GM23338 (cell line): Measurements from ENCODE around the gene PTPRQ. TPM values are rescaled to one million over a fixed set of nuclear protein-coding genes. Genes with fewer than 3 reads are reported as not detected.

ENCODE experiments used
- ATAC-seq: fragments of 200-7000 bp; cut with Tn5 transposase; 3 replicates; pipeline ENCODE4 v1.9.1; 2020
- DNase-seq: peaks from one replicate; pipeline ENCODE4 v3.0.0-alpha.2; 2015; ENCODE audit warnings: low spot score
- H2AFZ ChIP-seq: fragments of 200-600 bp; sonication (generic); 2 replicates; pipeline ENCODE4 v1.8.0; 2016; ENCODE audit warnings: antibody characterized with exemption, mild to moderate bottlenecking, moderate library complexity
- H3F3A ChIP-seq: fragments of 200-600 bp; sonication (generic); replicated peaks from 2 replicates; pipeline ENCODE4 v1.8.0; 2017; ENCODE audit warnings: antibody characterized with exemption, mixed run types, low read depth
- H3K27ac ChIP-seq: fragments of 200-600 bp; sonication (generic); 2 replicates; pipeline ENCODE4 v1.6.1; 2016; ENCODE audit warnings: low read depth
- H3K27me3 ChIP-seq: fragments of 200-600 bp; sonication (generic); 2 replicates; pipeline ENCODE4 v1.8.0; 2016; ENCODE audit warnings: mild to moderate bottlenecking, mixed run types, moderate library complexity; ENCODE audit not compliant: insufficient read depth
- H3K36me3 ChIP-seq: fragments of 200-600 bp; sonication (generic); 2 replicates; pipeline ENCODE4 v1.8.0; 2016; ENCODE audit warnings: mild to moderate bottlenecking; ENCODE audit not compliant: insufficient read depth
- H3K4me1 ChIP-seq: fragments of 200-600 bp; sonication (generic); 2 replicates; pipeline ENCODE4 v1.8.0; 2016; ENCODE audit warnings: mild to moderate bottlenecking, moderate library complexity; ENCODE audit not compliant: insufficient read depth
- H3K4me2 ChIP-seq: fragments of 200-600 bp; sonication (generic); 2 replicates; pipeline ENCODE4 v1.7.1; 2017; ENCODE audit warnings: mixed run types
- H3K4me3 ChIP-seq: fragments of 200-600 bp; sonication (generic); 2 replicates; pipeline ENCODE4 v1.6.1; 2016; ENCODE audit warnings: mixed run types
- H3K79me2 ChIP-seq: fragments of 200-600 bp; sonication (generic); replicated peaks from 2 replicates; pipeline ENCODE4 v1.8.0; 2017; ENCODE audit warnings: mild to moderate bottlenecking; ENCODE audit not compliant: insufficient read depth
- H3K9me2 ChIP-seq: fragments of 200-600 bp; sonication (generic); 2 replicates; pipeline ENCODE4 v1.8.0; 2017; ENCODE audit not compliant: insufficient read depth
- H4K20me1 ChIP-seq: fragments of 200-600 bp; sonication (generic); replicated peaks from 2 replicates; pipeline ENCODE4 v1.8.0; 2017; ENCODE audit warnings: mild to moderate bottlenecking; ENCODE audit not compliant: insufficient read depth
- H3K27ac Mint-ChIP-seq: 2 replicates; pipeline ENCODE4 v1.8.0; 2020; ENCODE audit warnings: inconsistent platforms, mild to moderate bottlenecking, moderate library complexity, mixed read lengths
- H3K27me3 Mint-ChIP-seq: 3 replicates; pipeline ENCODE4 v1.8.0; 2022; ENCODE audit warnings: low read depth, mild to moderate bottlenecking, moderate library complexity, mixed read lengths, inconsistent platforms; ENCODE audit not compliant: insufficient read depth, poor library complexity
- H3K36me3 Mint-ChIP-seq: 3 replicates; pipeline ENCODE4 v1.8.0; 2021; ENCODE audit warnings: low read depth, mild to moderate bottlenecking, inconsistent platforms, moderate library complexity, mixed read lengths
- H3K4me1 Mint-ChIP-seq: 3 replicates; pipeline ENCODE4 v1.8.0; 2020; ENCODE audit warnings: mild to moderate bottlenecking, inconsistent platforms, mixed read lengths
- H3K4me3 Mint-ChIP-seq: 3 replicates; pipeline ENCODE4 v1.8.0; 2021; ENCODE audit warnings: moderate library complexity, mild to moderate bottlenecking, inconsistent platforms, mixed read lengths
- H3K9me3 Mint-ChIP-seq: 3 replicates; pipeline ENCODE4 v1.8.0; 2020; ENCODE audit warnings: moderate library complexity, mild to moderate bottlenecking, inconsistent platforms, mixed read lengths
- CREB1 ChIP-seq: fragments of 250-450 bp; sonication (Bioruptor Pico); IDR thresholded peaks from 2 replicates; pipeline ENCODE4 v1.5.0; 2020; ENCODE audit warnings: low read depth, mild to moderate bottlenecking, moderate library complexity
- ETS1 ChIP-seq: IDR thresholded peaks from 2 replicates; pipeline ENCODE4 v1.6.1; 2016; ENCODE audit warnings: antibody characterized with exemption
- EZH2 ChIP-seq: fragments of 200-600 bp; sonication (generic); IDR thresholded peaks from one replicate; pipeline ENCODE4 v1.8.0; 2017; ENCODE audit warnings: antibody characterized with exemption, mild to moderate bottlenecking, low read depth; ENCODE audit not compliant: unreplicated experiment
- JUNB ChIP-seq: IDR thresholded peaks from one replicate; pipeline ENCODE4 v1.6.1; 2016; ENCODE audit warnings: antibody characterized with exemption; ENCODE audit not compliant: unreplicated experiment
- NANOG ChIP-seq: IDR thresholded peaks from 2 replicates; pipeline ENCODE4 v1.6.1; 2016; ENCODE audit warnings: antibody characterized with exemption, borderline replicate concordance
- POLR2AphosphoS5 ChIP-seq: IDR thresholded peaks from 2 replicates; pipeline ENCODE4 v1.6.1; 2016; ENCODE audit warnings: antibody characterized with exemption, low read depth
- ZNF114 ChIP-seq: fragments of 250-450 bp; sonication (Bioruptor Pico); IDR thresholded peaks from 2 replicates; pipeline ENCODE4 v1.5.0; 2020; ENCODE audit warnings: mild to moderate bottlenecking, moderate library complexity
- ZNF331 ChIP-seq: fragments of 250-450 bp; sonication (Bioruptor Pico); IDR thresholded peaks from 2 replicates; pipeline ENCODE4 v1.5.0; 2020; ENCODE audit warnings: low read depth, mild to moderate bottlenecking, moderate library complexity
- long read RNA-seq: library from polyadenylated mRNA; unstranded; transcript quantifications from one replicate; pipeline ENCODE4 v2.0.0, GENCODE V29; 2020; ENCODE audit not compliant: unreplicated experiment
- polyA plus RNA-seq: library from polyadenylated mRNA; unstranded; fragments of >200 nt; fragmentation: Nextera tagmentation; extraction: Ambion mirVana; gene quantifications from 2 replicates; pipeline ENCODE4 v1.2.1, GENCODE V29; 2016
- total RNA-seq: library from RNA; depleted of rRNA; stranded (reverse); fragments of >200 nt; shearing (Covaris generic); gene quantifications from 2 replicates; pipeline ENCODE4 v1.2.3, GENCODE V29; 2014; rRNA removed
- TF ChIP-seq, protein P1 (sequence below), 2 experiments: fragments of 200-600 bp in 1 of 2; sonication (generic) in 1 of 2; conservative IDR thresholded peaks; 2 replicates each; pipeline versions ENCODE4 v1.5.1 to v1.6.1; 2016 to 2017; ENCODE audit warnings: antibody characterized with exemption in 2 of 2, low read depth in 2 of 2, mild to moderate bottlenecking in 2 of 2, moderate library complexity in 1 of 2
- TF ChIP-seq, protein P2 (sequence below): IDR thresholded peaks from one replicate; pipeline ENCODE4 v1.6.1; 2018; ENCODE audit warnings: antibody characterized with exemption; ENCODE audit not compliant: unreplicated experiment

PTPRQ gene, protein sequence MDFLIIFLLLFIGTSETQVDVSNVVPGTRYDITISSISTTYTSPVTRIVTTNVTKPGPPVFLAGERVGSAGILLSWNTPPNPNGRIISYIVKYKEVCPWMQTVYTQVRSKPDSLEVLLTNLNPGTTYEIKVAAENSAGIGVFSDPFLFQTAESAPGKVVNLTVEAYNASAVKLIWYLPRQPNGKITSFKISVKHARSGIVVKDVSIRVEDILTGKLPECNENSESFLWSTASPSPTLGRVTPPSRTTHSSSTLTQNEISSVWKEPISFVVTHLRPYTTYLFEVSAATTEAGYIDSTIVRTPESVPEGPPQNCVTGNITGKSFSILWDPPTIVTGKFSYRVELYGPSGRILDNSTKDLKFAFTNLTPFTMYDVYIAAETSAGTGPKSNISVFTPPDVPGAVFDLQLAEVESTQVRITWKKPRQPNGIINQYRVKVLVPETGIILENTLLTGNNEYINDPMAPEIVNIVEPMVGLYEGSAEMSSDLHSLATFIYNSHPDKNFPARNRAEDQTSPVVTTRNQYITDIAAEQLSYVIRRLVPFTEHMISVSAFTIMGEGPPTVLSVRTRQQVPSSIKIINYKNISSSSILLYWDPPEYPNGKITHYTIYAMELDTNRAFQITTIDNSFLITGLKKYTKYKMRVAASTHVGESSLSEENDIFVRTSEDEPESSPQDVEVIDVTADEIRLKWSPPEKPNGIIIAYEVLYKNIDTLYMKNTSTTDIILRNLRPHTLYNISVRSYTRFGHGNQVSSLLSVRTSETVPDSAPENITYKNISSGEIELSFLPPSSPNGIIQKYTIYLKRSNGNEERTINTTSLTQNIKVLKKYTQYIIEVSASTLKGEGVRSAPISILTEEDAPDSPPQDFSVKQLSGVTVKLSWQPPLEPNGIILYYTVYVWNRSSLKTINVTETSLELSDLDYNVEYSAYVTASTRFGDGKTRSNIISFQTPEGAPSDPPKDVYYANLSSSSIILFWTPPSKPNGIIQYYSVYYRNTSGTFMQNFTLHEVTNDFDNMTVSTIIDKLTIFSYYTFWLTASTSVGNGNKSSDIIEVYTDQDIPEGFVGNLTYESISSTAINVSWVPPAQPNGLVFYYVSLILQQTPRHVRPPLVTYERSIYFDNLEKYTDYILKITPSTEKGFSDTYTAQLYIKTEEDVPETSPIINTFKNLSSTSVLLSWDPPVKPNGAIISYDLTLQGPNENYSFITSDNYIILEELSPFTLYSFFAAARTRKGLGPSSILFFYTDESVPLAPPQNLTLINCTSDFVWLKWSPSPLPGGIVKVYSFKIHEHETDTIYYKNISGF (N-terminal part only)
- not detected in 2 replicates for total RNA-seq
- polyA plus RNA-seq = not detected in 2 replicates
- long read RNA-seq = 0 reads

DNA sequence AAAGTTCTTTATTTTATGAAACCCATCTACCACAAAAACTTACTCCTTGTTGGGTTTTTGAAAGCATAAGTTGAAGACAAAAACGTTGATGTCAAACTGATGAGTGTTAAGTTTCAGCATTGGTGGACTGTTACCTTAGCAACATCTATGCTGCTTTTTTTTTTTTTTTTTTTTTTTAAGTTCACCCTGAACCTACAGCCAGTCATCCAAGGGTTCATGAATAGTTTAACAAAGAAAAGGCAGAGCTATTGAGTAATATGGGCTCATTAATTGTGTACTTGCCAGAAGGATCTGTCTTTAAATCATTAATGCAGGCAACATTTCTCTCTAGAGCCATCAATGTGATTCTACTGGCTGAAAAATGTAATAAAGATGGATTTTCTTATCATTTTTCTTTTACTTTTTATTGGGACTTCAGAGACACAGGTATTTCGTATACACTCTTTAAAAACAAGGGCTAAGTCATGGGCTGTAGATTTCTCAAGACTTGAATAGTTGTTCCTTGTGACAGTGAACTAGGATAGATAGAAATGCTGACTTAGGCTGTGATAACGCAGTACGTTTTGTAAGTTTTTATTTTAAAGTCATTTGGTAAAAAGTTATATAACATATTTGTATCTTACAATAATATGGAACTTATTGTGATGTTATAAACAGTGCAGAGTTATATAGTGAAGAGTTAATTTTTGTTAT lies at the start of gene PTPRQ:
Gene PTPRQ (plus strand): TSS at position 262 of the 693 bp plus-strand sequence. CDS start 111 bp downstream, at position 373.
- no peak within 1 kb of the TSS for H3K27ac ChIP-seq
- no peaks in the 10 kb centered on the region for H3K27me3 ChIP-seq
- Mint-ChIP-seq H3K4me3 (no peak within 1 kb of the TSS), H3K9me3 (no peaks in the 10 kb centered on the region; the same call in 2 of the 3 replicates), H3K36me3 (no peaks in the 10 kb centered on the region), H3K27ac (no peak within 1 kb of the TSS), H3K4me1 (no peaks in the 10 kb centered on the region), H3K27me3 (no peaks in the 10 kb centered on the region)
- H3K4me2 ChIP-seq = no peak within 1 kb of the TSS
- no peaks in the 10 kb centered on the region for H3K79me2 ChIP-seq
- no peaks in the 10 kb centered on the region for H4K20me1 ChIP-seq
- ATAC-seq (no peak), DNase-seq (no peak)
- H2AFZ ChIP-seq = no peak within 1 kb of the TSS
- no peaks in the 10 kb centered on the region for H3F3A ChIP-seq
- no peak within 1 kb of the TSS for H3K4me3 ChIP-seq
- no peaks in the 10 kb centered on the region for H3K36me3 ChIP-seq
- H3K9me2 ChIP-seq = no peaks in the 10 kb centered on the region
- H3K4me1 ChIP-seq = no peaks in the 10 kb centered on the region
- TF ChIP-seq NANOG (no peak), EZH2 (no peak), CREB1 (CRISPR knock-in tag) (no peak), ZNF331 (CRISPR knock-in tag) (no peak), ZNF114 (CRISPR knock-in tag) (no peak), JUNB (no peak), POLR2AphosphoS5 (no peak), ETS1 (no peak)
- TF ChIP-seq, protein P1, sequence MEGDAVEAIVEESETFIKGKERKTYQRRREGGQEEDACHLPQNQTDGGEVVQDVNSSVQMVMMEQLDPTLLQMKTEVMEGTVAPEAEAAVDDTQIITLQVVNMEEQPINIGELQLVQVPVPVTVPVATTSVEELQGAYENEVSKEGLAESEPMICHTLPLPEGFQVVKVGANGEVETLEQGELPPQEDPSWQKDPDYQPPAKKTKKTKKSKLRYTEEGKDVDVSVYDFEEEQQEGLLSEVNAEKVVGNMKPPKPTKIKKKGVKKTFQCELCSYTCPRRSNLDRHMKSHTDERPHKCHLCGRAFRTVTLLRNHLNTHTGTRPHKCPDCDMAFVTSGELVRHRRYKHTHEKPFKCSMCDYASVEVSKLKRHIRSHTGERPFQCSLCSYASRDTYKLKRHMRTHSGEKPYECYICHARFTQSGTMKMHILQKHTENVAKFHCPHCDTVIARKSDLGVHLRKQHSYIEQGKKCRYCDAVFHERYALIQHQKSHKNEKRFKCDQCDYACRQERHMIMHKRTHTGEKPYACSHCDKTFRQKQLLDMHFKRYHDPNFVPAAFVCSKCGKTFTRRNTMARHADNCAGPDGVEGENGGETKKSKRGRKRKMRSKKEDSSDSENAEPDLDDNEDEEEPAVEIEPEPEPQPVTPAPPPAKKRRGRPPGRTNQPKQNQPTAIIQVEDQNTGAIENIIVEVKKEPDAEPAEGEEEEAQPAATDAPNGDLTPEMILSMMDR (conservative IDR thresholded peaks at IDR 0.05; ENCODE audit: low read depth in 2 of 2) = no peak
- TF ChIP-seq, protein P2, sequence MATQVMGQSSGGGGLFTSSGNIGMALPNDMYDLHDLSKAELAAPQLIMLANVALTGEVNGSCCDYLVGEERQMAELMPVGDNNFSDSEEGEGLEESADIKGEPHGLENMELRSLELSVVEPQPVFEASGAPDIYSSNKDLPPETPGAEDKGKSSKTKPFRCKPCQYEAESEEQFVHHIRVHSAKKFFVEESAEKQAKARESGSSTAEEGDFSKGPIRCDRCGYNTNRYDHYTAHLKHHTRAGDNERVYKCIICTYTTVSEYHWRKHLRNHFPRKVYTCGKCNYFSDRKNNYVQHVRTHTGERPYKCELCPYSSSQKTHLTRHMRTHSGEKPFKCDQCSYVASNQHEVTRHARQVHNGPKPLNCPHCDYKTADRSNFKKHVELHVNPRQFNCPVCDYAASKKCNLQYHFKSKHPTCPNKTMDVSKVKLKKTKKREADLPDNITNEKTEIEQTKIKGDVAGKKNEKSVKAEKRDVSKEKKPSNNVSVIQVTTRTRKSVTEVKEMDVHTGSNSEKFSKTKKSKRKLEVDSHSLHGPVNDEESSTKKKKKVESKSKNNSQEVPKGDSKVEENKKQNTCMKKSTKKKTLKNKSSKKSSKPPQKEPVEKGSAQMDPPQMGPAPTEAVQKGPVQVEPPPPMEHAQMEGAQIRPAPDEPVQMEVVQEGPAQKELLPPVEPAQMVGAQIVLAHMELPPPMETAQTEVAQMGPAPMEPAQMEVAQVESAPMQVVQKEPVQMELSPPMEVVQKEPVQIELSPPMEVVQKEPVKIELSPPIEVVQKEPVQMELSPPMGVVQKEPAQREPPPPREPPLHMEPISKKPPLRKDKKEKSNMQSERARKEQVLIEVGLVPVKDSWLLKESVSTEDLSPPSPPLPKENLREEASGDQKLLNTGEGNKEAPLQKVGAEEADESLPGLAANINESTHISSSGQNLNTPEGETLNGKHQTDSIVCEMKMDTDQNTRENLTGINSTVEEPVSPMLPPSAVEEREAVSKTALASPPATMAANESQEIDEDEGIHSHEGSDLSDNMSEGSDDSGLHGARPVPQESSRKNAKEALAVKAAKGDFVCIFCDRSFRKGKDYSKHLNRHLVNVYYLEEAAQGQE = no peak
